ENCODE results near the gene PLCH1.

PLCH1 gene

GRCh38 chr3:155690921-155691320 lies 54.0 kb downstream of the PLCH1 start:
- TF ChIP-seq EZH2 (IDR thresholded peaks at IDR 0.05; ENCODE audit: borderline replicate concordance, low read depth, low read length, severe bottlenecking) (no peak), CTCF (IDR thresholded peaks at IDR 0.05; ENCODE audit: borderline replicate concordance, extremely low read depth, low read length, poor library complexity, severe bottlenecking) (no peak)
- no peak overlapping the region for H3K9ac ChIP-seq (ENCODE audit: low read depth, low read length)
- ATAC-seq (ENCODE audit: insufficient read depth, low read depth) = no peak
- H3K4me2 ChIP-seq (ENCODE audit: insufficient read depth, low read length) = no peak overlapping the region
- H3K4me1 ChIP-seq (ENCODE audit: insufficient read depth, low read length) = no peaks in the 10 kb centered on the region
- DNase-seq = no peak
- no peaks in the 10 kb centered on the region for H3K79me2 ChIP-seq (ENCODE audit: insufficient read depth, low read length)
- H3K4me3 ChIP-seq (ENCODE audit: low read depth in 1 of 2, low read length in 2 of 2) = no peak overlapping the region
- no peak overlapping the region for H3K27ac ChIP-seq (ENCODE audit: low read length)
- no peaks in the 10 kb centered on the region for H3K9me3 ChIP-seq (ENCODE audit: insufficient read depth, low read length, severe bottlenecking)
- no peaks in the 10 kb centered on the region for H3K36me3 ChIP-seq (ENCODE audit: insufficient read depth, low read length)
- H3K27me3 ChIP-seq (ENCODE audit: insufficient read depth, low read length, poor library complexity) = no peaks in the 10 kb centered on the region
- no peaks in the 10 kb centered on the region for H4K20me1 ChIP-seq (ENCODE audit: insufficient read depth, low read length)
- no peak overlapping the region for H2AFZ ChIP-seq (ENCODE audit: low read depth, low read length)

DNA sequence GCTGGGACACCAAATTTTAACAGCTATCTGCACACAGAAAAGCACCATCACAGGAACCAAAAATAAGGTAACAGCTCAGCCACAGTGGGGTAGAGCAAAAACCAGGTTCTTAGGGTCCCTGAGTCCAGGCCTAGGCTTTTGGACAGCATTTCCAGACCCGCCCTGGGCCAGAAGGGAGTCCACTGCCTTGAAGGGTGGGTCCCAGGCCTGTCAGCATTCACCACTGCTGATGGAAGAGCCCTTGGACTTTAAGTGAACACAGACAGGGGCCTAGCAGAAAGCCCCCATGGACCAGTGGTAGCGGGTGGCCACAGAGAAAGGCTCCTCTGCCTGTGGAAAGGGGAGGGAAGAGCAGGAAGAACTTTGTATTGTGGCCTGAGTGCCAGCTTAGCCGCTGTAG lies 56.4 kb downstream of the PLCH1 start:
- Histone ChIP-seq H3K4me1 (ENCODE audit: insufficient read depth, low read length) (no peaks in the 10 kb centered on the region), H3K27ac (ENCODE audit: low read length) (no peak overlapping the region), H3K4me2 (ENCODE audit: insufficient read depth, low read length) (no peak overlapping the region), H3K9me3 (ENCODE audit: insufficient read depth, low read length, severe bottlenecking) (no peaks in the 10 kb centered on the region), H3K9ac (ENCODE audit: low read depth, low read length) (no peak overlapping the region), H3K36me3 (ENCODE audit: insufficient read depth, low read length) (no peaks in the 10 kb centered on the region), H3K79me2 (ENCODE audit: insufficient read depth, low read length) (no peaks in the 10 kb centered on the region), H3K27me3 (ENCODE audit: insufficient read depth, low read length, poor library complexity) (no peaks in the 10 kb centered on the region), H3K4me3 (ENCODE audit: low read depth in 1 of 2, low read length in 2 of 2) (no peak overlapping the region), H2AFZ (ENCODE audit: low read depth, low read length) (no peak overlapping the region), H4K20me1 (ENCODE audit: insufficient read depth, low read length) (no peaks in the 10 kb centered on the region)
- ATAC-seq (ENCODE audit: insufficient read depth, low read depth) (no peak), DNase-seq (no peak)
- TF ChIP-seq EZH2 (IDR thresholded peaks at IDR 0.05; ENCODE audit: borderline replicate concordance, low read depth, low read length, severe bottlenecking) (no peak), CTCF (IDR thresholded peaks at IDR 0.05; ENCODE audit: borderline replicate concordance, extremely low read depth, low read length, poor library complexity, severe bottlenecking) (no peak)

DNA sequence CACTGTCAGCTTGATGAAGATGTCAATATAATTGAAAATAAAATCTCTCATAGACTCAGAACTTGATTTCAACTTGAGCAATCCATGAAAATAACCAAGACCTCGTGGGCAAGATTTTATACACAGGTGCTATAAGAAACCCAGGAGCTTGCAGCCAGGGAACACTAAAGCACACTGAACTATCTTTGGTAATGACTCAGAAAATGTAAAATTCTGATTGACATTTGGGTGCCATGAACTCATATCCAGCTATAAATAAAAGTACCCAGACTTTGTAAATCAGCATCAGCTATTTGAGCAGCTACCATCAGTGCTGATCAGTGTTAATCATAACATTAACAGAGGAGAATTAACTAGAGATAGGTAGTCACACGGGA lies 61.5 kb downstream of the PLCH1 start:
- H3K79me2 ChIP-seq (ENCODE audit: insufficient read depth, low read length) = no peaks in the 10 kb centered on the region
- H3K4me3 ChIP-seq (ENCODE audit: low read depth in 1 of 2, low read length in 2 of 2) = no peak overlapping the region
- no peak for DNase-seq
- H3K9me3 ChIP-seq (ENCODE audit: insufficient read depth, low read length, severe bottlenecking) = no peaks in the 10 kb centered on the region
- H3K4me1 ChIP-seq (ENCODE audit: insufficient read depth, low read length) = no peaks in the 10 kb centered on the region
- no peak for ATAC-seq (ENCODE audit: insufficient read depth, low read depth)
- no peak for TF ChIP-seq CTCF (IDR thresholded peaks at IDR 0.05; ENCODE audit: borderline replicate concordance, extremely low read depth, low read length, poor library complexity, severe bottlenecking)
- no peak for TF ChIP-seq EZH2 (IDR thresholded peaks at IDR 0.05; ENCODE audit: borderline replicate concordance, low read depth, low read length, severe bottlenecking)
- H3K4me2 ChIP-seq (ENCODE audit: insufficient read depth, low read length) = no peak overlapping the region
- no peak overlapping the region for H2AFZ ChIP-seq (ENCODE audit: low read depth, low read length)
- H4K20me1 ChIP-seq (ENCODE audit: insufficient read depth, low read length) = no peaks in the 10 kb centered on the region
- no peaks in the 10 kb centered on the region for H3K36me3 ChIP-seq (ENCODE audit: insufficient read depth, low read length)
- no peaks in the 10 kb centered on the region for H3K27me3 ChIP-seq (ENCODE audit: insufficient read depth, low read length, poor library complexity)
- H3K9ac ChIP-seq (ENCODE audit: low read depth, low read length) = no peak overlapping the region
- no peak overlapping the region for H3K27ac ChIP-seq (ENCODE audit: low read length)

All from DND-41 (cell line).